Measurements from ENCODE around the gene PNRC2. TPM values are rescaled to one million over a fixed set of nuclear protein-coding genes. Genes with fewer than 3 reads are reported as not detected.
A peak's percentile ranks its signal among the peaks of the same experiment; 100 is the strongest.

PNRC2 gene
- polyA plus RNA-seq, 3 donors, result 71.7 to 89.7 (median 71.7) TPM

DNA sequence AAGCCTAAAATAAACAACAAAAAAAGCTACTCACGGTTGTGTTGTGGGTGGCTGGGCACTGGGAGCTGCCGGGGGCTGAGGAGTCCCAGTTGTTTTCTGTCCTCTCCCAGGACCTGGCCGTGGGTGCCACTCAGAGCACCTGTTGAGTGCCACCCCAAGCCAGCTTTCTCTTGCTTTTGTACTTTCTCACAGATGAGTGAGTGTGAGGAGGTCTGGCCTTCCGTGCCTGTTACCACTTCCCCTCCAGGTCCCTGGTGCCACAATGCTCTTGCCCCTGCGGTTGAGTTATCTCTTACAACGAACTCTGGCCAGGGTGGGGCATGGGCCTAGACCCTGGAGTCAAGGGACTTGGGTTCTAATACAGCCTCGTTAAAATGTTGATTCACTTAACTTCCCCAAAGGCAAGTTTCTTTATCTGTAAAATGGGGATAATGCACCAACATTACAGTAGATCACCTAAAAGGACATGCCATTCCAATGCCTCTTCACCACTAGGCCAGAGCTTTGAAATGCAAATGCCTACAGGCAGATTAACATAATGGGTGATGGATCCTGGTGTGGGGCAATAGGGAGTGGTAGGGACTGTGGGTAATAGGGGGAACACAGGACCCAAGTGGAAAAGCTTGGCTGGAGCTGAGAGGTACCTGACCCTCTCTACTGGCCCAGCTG is 46.3 kb upstream of the PNRC2 start, which contains the start of gene CNR2:
Gene CNR2, minus strand, starts transcription at position 151 of the 669 bp plus-strand sequence. CDS start 37,745 bp downstream, outside the sequence.
- H4K20me1 ChIP-seq (ENCODE audit: insufficient read depth, low read length), result no peaks in the 10 kb centered on the region
- Mint-ChIP-seq H3K9me3 (peaks cover 0 to 2% (median 0%) of the 10 kb centered on the region in 7 donors), H3K27me3 (ENCODE audit: low read depth in 3 of 3) (no peaks in the 10 kb centered on the region), H3K36me3 (peaks cover 0 to 5% of the 10 kb centered on the region in 2 donors), H3K4me1 (peaks cover 69% of the 10 kb centered on the region), H3K27ac (peak within 1 kb of the TSS in 4 of 7 donors; percentile 11 to 82 (median 36)), H3K4me3 (peak within 1 kb of the TSS in 1 of 2 donors; percentile 34)
- peaks cover 69% of the 10 kb centered on the region in 2 donors for H3K4me1 ChIP-seq (ENCODE audit: control insufficient read depth in 1 of 2, insufficient read depth in 2 of 2, low read length in 2 of 2)
- H3K9me3 ChIP-seq (replicated peaks in 1 of 2; ENCODE audit: control insufficient read depth in 1 of 2, insufficient read depth in 1 of 2, low read length in 2 of 2), result no peaks in the 10 kb centered on the region
- peak in 2 of 3 donors; percentile 33 to 47 for DNase-seq
- H3K27me3 ChIP-seq (ENCODE audit: control insufficient read depth in 2 of 2, insufficient read depth in 2 of 2, low read length in 2 of 2), result no peaks in the 10 kb centered on the region
- H3K79me2 ChIP-seq (ENCODE audit: insufficient read depth, low read length), result no peaks in the 10 kb centered on the region
- H3K27ac ChIP-seq (ENCODE audit: low read depth in 1 of 2, low read length in 2 of 2), result no peak within 1 kb of the TSS
- H3K4me3 ChIP-seq (replicated peaks in 1 of 3; ENCODE audit: low read depth in 2 of 3, low read length in 3 of 3), result no peak within 1 kb of the TSS
- intact Hi-C loops (cut with micrococcal nuclease), result loop anchor here in 1 of 2 donors (10.0 kb wide), 1 partner anchor 109 kb away; the partner anchor contains the start of gene GALE
- no peak within 1 kb of the TSS for H3K9ac ChIP-seq (ENCODE audit: insufficient read depth, low read length, poor library complexity, severe bottlenecking)
- H2AFZ ChIP-seq (ENCODE audit: insufficient read depth, low read depth, low read length, poor library complexity, severe bottlenecking), result peak within 1 kb of the TSS; percentile 6
- TF ChIP-seq, protein P1, sequence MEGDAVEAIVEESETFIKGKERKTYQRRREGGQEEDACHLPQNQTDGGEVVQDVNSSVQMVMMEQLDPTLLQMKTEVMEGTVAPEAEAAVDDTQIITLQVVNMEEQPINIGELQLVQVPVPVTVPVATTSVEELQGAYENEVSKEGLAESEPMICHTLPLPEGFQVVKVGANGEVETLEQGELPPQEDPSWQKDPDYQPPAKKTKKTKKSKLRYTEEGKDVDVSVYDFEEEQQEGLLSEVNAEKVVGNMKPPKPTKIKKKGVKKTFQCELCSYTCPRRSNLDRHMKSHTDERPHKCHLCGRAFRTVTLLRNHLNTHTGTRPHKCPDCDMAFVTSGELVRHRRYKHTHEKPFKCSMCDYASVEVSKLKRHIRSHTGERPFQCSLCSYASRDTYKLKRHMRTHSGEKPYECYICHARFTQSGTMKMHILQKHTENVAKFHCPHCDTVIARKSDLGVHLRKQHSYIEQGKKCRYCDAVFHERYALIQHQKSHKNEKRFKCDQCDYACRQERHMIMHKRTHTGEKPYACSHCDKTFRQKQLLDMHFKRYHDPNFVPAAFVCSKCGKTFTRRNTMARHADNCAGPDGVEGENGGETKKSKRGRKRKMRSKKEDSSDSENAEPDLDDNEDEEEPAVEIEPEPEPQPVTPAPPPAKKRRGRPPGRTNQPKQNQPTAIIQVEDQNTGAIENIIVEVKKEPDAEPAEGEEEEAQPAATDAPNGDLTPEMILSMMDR (IDR thresholded peaks at IDR 0.05), result no peak
- H3K36me3 ChIP-seq (replicated peaks in 1 of 2; ENCODE audit: control insufficient read depth in 1 of 2, insufficient read depth in 2 of 2, low read length in 2 of 2), result no peaks in the 10 kb centered on the region
- peak within 1 kb of the TSS; percentile 1 for H3K4me2 ChIP-seq (replicated peaks; ENCODE audit: extremely low read depth, low read length, poor library complexity, severe bottlenecking)
- 0% methylated on average over 2 of the region's 7 CpGs for WGBS (ENCODE audit: insufficient coverage)

DNA sequence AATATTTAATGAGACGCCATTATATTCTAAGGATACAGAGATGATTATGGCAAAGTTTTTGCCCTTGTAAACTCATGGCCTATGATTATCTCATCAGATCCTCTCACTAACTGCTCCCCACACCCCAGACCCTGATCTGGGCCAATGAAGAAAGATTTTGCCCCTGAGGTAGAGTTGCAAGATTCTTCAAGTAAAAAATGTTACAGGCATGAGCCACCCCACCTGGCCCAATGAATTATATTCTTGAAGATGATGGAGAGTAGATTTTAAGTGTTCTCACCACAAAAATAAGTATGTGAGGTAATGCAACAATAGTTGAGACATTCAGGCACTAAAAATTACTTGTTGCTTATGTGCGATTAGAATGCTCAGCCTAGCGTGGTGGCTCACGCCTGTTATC is 44.7 kb upstream of the PNRC2 start:
- no peak overlapping the region for H3K4me3 Mint-ChIP-seq
- no peaks in the 10 kb centered on the region for H3K36me3 ChIP-seq (replicated peaks in 1 of 2; ENCODE audit: control insufficient read depth in 1 of 2, insufficient read depth in 2 of 2, low read length in 2 of 2)
- peaks cover 0 to 1% (median 0%) of the 10 kb centered on the region in 7 donors for H3K9me3 Mint-ChIP-seq
- no peaks in the 10 kb centered on the region for H3K9me3 ChIP-seq (replicated peaks in 1 of 2; ENCODE audit: control insufficient read depth in 1 of 2, insufficient read depth in 1 of 2, low read length in 2 of 2)
- peaks cover 0 to 5% of the 10 kb centered on the region in 2 donors for H3K36me3 Mint-ChIP-seq
- WGBS (ENCODE audit: insufficient coverage), result no CpG with 5 or more reads among the region's 4 CpGs
- H3K4me2 ChIP-seq (replicated peaks; ENCODE audit: extremely low read depth, low read length, poor library complexity, severe bottlenecking), result no peak overlapping the region
- intact Hi-C loops (cut with micrococcal nuclease), result loop anchor here (5.0 to 10.0 kb wide), 3 partner anchors 42 to 110 kb away; partner anchors contain the start of genes FUCA1 (in 1 of the 2), GALE (in 1 of the 2) and PNRC2 (in 1 of the 2)
- no peak overlapping the region for H3K4me3 ChIP-seq (replicated peaks in 1 of 3; ENCODE audit: low read depth in 2 of 3, low read length in 3 of 3)
- H4K20me1 ChIP-seq (ENCODE audit: insufficient read depth, low read length), result no peaks in the 10 kb centered on the region
- H3K27me3 Mint-ChIP-seq (ENCODE audit: low read depth in 3 of 3), result no peaks in the 10 kb centered on the region
- TF ChIP-seq, protein P1 (IDR thresholded peaks at IDR 0.05), result no peak
- no peaks in the 10 kb centered on the region for H3K27me3 ChIP-seq (ENCODE audit: control insufficient read depth in 2 of 2, insufficient read depth in 2 of 2, low read length in 2 of 2)
- no peaks in the 10 kb centered on the region for H3K79me2 ChIP-seq (ENCODE audit: insufficient read depth, low read length)
- no peak overlapping the region for H2AFZ ChIP-seq (ENCODE audit: insufficient read depth, low read depth, low read length, poor library complexity, severe bottlenecking)
- H3K9ac ChIP-seq (ENCODE audit: insufficient read depth, low read length, poor library complexity, severe bottlenecking), result no peak overlapping the region
- H3K27ac ChIP-seq (ENCODE audit: low read depth in 1 of 2, low read length in 2 of 2), result no peak overlapping the region
- DNase-seq, result no peak
- H3K4me1 ChIP-seq (ENCODE audit: control insufficient read depth in 1 of 2, insufficient read depth in 2 of 2, low read length in 2 of 2), result peaks cover 57 to 58% of the 10 kb centered on the region in 2 donors
- H3K4me1 Mint-ChIP-seq, result peaks cover 60% of the 10 kb centered on the region
- H3K27ac Mint-ChIP-seq, result peak overlapping the region in 2 of 7 donors; percentile 18 to 75

Measured in CD14-positive monocyte (primary cell).